Caco-2 (cell line): ENCODE measurements around the gene USH2A. TPM values are rescaled to one million over a fixed set of nuclear protein-coding genes. Genes with fewer than 3 reads are reported as not detected.

Experiments used
- BruUV-seq: library from RNA; stranded (reverse); fragments of 400-500 nt; replicated peaks from 2 replicates; lab custom pipeline; 2021; lab: Mats Ljungman, UMichigan
- CTCF ChIA-PET: fragments of 300-600 bp; sonication (Branson Sonifier 250); formaldehyde crosslinking; loops from one replicate; lab custom pipeline; 2022; ENCODE audit warnings: antibody characterized with exemption; lab: Charles Lee
- POLR2A ChIA-PET: fragments of 300-600 bp; sonication (Branson Sonifier 250); formaldehyde crosslinking; loops from one replicate; lab custom pipeline; 2022; ENCODE audit warnings: antibody characterized with exemption; lab: Charles Lee
- DNase-seq, 2 experiments: peaks; one replicate each; pipeline versions ENCODE4 v3.0.0 to v3.0.0-alpha.2; 2020 to 2022
- H3K27me3 ChIP-seq: replicated peaks from 2 replicates; pipeline ENCODE4 v1.6.0; 2011; ENCODE audit warnings: low read length; ENCODE audit not compliant: control insufficient read depth, insufficient read depth
- H3K36me3 ChIP-seq: 2 replicates; pipeline ENCODE4 v1.5.1; 2011; ENCODE audit warnings: low read length; ENCODE audit not compliant: control insufficient read depth, insufficient read depth
- H3K4me1 ChIP-seq: fragments of 250-450 bp; sonication (Bioruptor Pico); 2 replicates; pipeline ENCODE4 v1.5.1; 2020; ENCODE audit warnings: mild to moderate bottlenecking
- H3K4me3 ChIP-seq: 2 replicates; pipeline ENCODE4 v1.5.1; 2011; ENCODE audit warnings: low read depth, mild to moderate bottlenecking, control low read depth, low read length
- H3K9me3 ChIP-seq: fragments of 250-450 bp; sonication (Bioruptor Pico); 2 replicates; pipeline ENCODE4 v1.5.1; 2020; ENCODE audit warnings: mild to moderate bottlenecking, moderate library complexity
- H3K27ac Mint-ChIP-seq: one replicate; pipeline ENCODE4 v1.8.0; 2022; ENCODE audit warnings: mixed read lengths; ENCODE audit not compliant: unreplicated experiment
- H3K27me3 Mint-ChIP-seq: one replicate; pipeline ENCODE4 v1.8.0; 2022; ENCODE audit warnings: mixed read lengths; ENCODE audit not compliant: insufficient read depth, unreplicated experiment
- H3K36me3 Mint-ChIP-seq: one replicate; pipeline ENCODE4 v1.8.0; 2022; ENCODE audit warnings: mild to moderate bottlenecking, mixed read lengths; ENCODE audit not compliant: insufficient read depth, unreplicated experiment
- H3K4me1 Mint-ChIP-seq: one replicate; pipeline ENCODE4 v1.8.0; 2022; ENCODE audit warnings: low read depth, mixed read lengths; ENCODE audit not compliant: unreplicated experiment
- H3K4me3 Mint-ChIP-seq: one replicate; pipeline ENCODE4 v1.8.0; 2022; ENCODE audit warnings: mild to moderate bottlenecking, moderate library complexity, mixed read lengths; ENCODE audit not compliant: unreplicated experiment
- H3K9me3 Mint-ChIP-seq: one replicate; pipeline ENCODE4 v1.8.0; 2022; ENCODE audit warnings: mixed read lengths; ENCODE audit not compliant: unreplicated experiment
- intact Hi-C: fragments of 100-400 bp; cut with micrococcal nuclease; formaldehyde crosslinking; loops from one replicate; pipeline ENCODE4 v1.10.0; 2022; ENCODE audit not compliant: unreplicated experiment
- total RNA-seq: library from RNA; stranded (reverse); gene quantifications from 2 replicates; pipeline ENCODE4 v1.2.3, GENCODE V29; 2022
- TF ChIP-seq, protein P1 (sequence below), 2 experiments: fragments of 200-600 bp in 1 of 2; IDR thresholded peaks; 1 replicate in 1 of 2; 2 replicates in 1 of 2; pipeline versions ENCODE4 v1.5.1 to v1.8.0; 2011 to 2022; ENCODE audit warnings: antibody characterized with exemption in 1 of 2, control low read depth in 1 of 2, inconsistent platforms in 1 of 2, low read depth in 1 of 2, low read length in 1 of 2, mild to moderate bottlenecking in 1 of 2, moderate library complexity in 1 of 2; ENCODE audit not compliant: insufficient read depth in 1 of 2, severe bottlenecking in 1 of 2, unreplicated experiment in 1 of 2

Gene USH2A
- total RNA-seq, 1 experiment from 2014 or later = 0.11 TPM

DNA sequence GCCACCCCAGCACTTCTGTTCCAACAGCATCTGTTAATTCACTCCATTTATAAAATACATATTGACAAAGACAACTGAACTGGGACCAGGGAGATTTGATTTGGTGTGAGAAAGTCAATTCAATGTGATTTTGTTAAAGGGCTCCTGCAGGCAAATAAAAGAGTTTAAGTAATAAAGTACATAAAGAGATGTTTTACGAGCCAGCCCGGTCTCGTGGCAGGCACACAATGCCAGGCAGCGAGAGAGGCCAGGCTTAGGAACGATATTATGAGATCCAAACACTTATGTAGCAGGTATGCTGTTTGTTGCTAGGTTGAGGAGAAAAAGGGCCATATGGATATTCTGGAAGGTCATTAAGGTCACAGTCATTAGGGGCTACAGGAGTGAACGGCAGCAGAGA is 629.1 kb downstream of the USH2A start:
- TF ChIP-seq, protein P1, sequence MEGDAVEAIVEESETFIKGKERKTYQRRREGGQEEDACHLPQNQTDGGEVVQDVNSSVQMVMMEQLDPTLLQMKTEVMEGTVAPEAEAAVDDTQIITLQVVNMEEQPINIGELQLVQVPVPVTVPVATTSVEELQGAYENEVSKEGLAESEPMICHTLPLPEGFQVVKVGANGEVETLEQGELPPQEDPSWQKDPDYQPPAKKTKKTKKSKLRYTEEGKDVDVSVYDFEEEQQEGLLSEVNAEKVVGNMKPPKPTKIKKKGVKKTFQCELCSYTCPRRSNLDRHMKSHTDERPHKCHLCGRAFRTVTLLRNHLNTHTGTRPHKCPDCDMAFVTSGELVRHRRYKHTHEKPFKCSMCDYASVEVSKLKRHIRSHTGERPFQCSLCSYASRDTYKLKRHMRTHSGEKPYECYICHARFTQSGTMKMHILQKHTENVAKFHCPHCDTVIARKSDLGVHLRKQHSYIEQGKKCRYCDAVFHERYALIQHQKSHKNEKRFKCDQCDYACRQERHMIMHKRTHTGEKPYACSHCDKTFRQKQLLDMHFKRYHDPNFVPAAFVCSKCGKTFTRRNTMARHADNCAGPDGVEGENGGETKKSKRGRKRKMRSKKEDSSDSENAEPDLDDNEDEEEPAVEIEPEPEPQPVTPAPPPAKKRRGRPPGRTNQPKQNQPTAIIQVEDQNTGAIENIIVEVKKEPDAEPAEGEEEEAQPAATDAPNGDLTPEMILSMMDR (IDR thresholded peaks at IDR 0.05; ENCODE audit: insufficient read depth in 1 of 2, low read depth in 1 of 2, low read length in 1 of 2, severe bottlenecking in 1 of 2, unreplicated experiment in 1 of 2) = no peak
- intact Hi-C loops = no loop called here
- Histone ChIP-seq H3K4me1 (no peaks in the 10 kb centered on the region), H3K36me3 (no peaks in the 10 kb centered on the region), H3K4me3 (no peak overlapping the region), H3K9me3 (no peaks in the 10 kb centered on the region), H3K27me3 (no peaks in the 10 kb centered on the region)
- H3K4me3 Mint-ChIP-seq = no peak overlapping the region
- POLR2A ChIA-PET = no interaction called here
- no peak for DNase-seq
- CTCF ChIA-PET = no interaction called here
- no peak overlapping the region for H3K27ac Mint-ChIP-seq
- H3K27me3 Mint-ChIP-seq = no peaks in the 10 kb centered on the region
- H3K36me3 Mint-ChIP-seq = no peaks in the 10 kb centered on the region
- H3K9me3 Mint-ChIP-seq = no peaks in the 10 kb centered on the region
- BruUV-seq = no TSS peak
- no peaks in the 10 kb centered on the region for H3K4me1 Mint-ChIP-seq

DNA sequence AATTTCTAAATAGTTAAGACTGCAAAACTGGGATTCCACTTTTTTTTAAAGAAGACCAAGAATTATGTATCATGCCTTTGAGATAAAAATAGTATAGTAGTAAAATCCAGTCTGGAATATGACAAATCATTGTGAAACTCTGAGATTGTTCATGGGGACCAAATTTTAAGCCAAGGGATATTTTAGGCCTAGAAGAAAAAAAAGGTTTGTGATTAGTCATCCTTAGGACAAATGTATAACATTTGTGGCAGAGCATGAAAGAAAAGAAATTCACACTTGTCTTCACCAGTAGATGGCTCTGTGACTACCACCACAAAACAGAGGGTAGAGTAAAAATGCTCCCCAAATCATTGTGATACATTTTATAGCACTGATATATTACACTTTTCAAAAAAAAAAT is 630.1 kb downstream of the USH2A start:
- H3K4me3 ChIP-seq = no peak overlapping the region
- Mint-ChIP-seq H3K4me1 (no peaks in the 10 kb centered on the region), H3K27me3 (no peaks in the 10 kb centered on the region), H3K4me3 (no peak overlapping the region), H3K27ac (no peak overlapping the region), H3K36me3 (no peaks in the 10 kb centered on the region), H3K9me3 (no peaks in the 10 kb centered on the region)
- DNase-seq = no peak
- no TSS peak for BruUV-seq
- no peaks in the 10 kb centered on the region for H3K36me3 ChIP-seq
- ChIA-PET POLR2A (no interaction called here), CTCF (no interaction called here)
- intact Hi-C loops = no loop called here
- no peaks in the 10 kb centered on the region for H3K27me3 ChIP-seq
- TF ChIP-seq, protein P1 (IDR thresholded peaks at IDR 0.05; ENCODE audit: insufficient read depth in 1 of 2, low read depth in 1 of 2, low read length in 1 of 2, severe bottlenecking in 1 of 2, unreplicated experiment in 1 of 2) = peak; percentile 17 to 43
- H3K4me1 ChIP-seq = no peaks in the 10 kb centered on the region
- no peaks in the 10 kb centered on the region for H3K9me3 ChIP-seq

DNA sequence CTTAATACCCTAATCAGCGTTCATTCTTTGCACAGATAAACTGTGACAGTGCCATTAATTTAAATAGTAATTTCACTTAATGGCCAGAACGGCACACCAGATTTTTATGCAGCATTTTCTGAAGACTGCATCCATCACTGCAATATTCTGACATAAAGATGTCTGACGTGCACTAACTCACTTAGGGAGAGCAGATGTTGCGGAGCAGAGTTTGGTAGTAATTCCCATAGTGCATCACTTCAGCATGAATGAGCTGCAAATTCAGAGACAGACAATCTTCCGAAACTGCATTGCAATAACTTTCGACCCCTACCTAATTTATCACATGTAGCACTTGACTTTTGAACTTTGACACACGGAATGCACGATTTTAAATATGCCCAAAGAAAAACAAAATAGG is 630.8 kb downstream of the USH2A start:
- POLR2A ChIA-PET = no interaction called here
- no peaks in the 10 kb centered on the region for H3K4me1 Mint-ChIP-seq
- CTCF ChIA-PET = no interaction called here

More for the DNA sequence above, 630.8 kb downstream of the USH2A start:
- DNase-seq = no peak
- no peaks in the 10 kb centered on the region for H3K36me3 ChIP-seq
- H3K9me3 Mint-ChIP-seq = no peaks in the 10 kb centered on the region
- TF ChIP-seq, protein P1 (IDR thresholded peaks at IDR 0.05; ENCODE audit: insufficient read depth in 1 of 2, low read depth in 1 of 2, low read length in 1 of 2, severe bottlenecking in 1 of 2, unreplicated experiment in 1 of 2) = no peak
- H3K9me3 ChIP-seq = no peaks in the 10 kb centered on the region
- no peaks in the 10 kb centered on the region for H3K36me3 Mint-ChIP-seq
- intact Hi-C loops = no loop called here
- no peak overlapping the region for H3K4me3 ChIP-seq
- no peaks in the 10 kb centered on the region for H3K27me3 Mint-ChIP-seq
- H3K4me3 Mint-ChIP-seq = no peak overlapping the region
- no peaks in the 10 kb centered on the region for H3K4me1 ChIP-seq
- H3K27ac Mint-ChIP-seq = no peak overlapping the region
- H3K27me3 ChIP-seq = no peaks in the 10 kb centered on the region
- BruUV-seq = no TSS peak
